Kidney tubule cell (primary cell): Measurements from ENCODE around the gene SRF.
"Not testable (repeated sequence)": the region's sequence is repeated elsewhere in the genome, so short reads cannot be mapped to it uniquely, and the experiment has no call there.

ENCODE experiments used
- DNase-seq: peaks from one replicate; pipeline ENCODE4 v3.0.0-alpha.2; 2018; ENCODE audit warnings: low spot score

The SRF gene

DNA sequence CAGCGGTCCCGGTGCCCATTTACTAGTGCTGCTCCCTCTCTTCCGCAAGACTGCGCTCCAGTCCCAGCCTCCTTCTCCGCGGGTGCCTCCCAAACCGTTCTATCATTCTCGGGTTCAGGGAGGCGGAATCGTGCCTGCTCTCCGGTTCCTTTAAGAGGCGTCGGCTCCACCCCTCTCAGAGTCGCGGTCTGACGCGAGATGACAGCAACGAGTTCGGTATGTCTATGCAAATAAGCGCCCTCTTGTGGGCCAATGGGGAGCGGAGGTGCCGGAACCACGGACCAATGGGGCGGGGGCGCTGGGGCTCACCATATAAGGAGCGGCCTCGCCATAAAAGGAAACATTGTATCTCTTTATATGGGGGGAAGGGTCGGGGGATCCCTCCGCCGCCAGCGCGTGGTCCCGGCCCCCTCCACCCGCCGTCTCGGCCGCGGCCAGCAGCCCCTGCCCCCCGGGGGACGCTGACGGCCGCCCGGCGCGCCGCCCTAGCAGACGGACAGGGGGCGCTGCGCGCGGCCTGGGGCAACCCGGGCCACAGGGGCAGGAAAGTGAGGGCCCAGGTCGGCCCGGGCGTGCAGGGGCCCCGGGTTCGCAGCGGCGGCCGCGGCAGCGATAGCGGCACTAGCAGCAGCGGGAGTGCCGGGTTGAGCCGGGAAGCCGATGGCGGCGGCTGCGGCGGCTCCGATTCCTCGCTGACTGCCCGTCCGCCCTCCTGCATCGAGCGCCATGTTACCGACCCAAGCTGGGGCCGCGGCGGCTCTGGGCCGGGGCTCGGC lies at the start of gene SRF:
Gene SRF, plus strand, starts transcription at position 339 of the 776 bp plus-strand sequence. Its CDS starts 388 bp downstream, at position 727.
- DNase-seq = peak; percentile 100

DNA sequence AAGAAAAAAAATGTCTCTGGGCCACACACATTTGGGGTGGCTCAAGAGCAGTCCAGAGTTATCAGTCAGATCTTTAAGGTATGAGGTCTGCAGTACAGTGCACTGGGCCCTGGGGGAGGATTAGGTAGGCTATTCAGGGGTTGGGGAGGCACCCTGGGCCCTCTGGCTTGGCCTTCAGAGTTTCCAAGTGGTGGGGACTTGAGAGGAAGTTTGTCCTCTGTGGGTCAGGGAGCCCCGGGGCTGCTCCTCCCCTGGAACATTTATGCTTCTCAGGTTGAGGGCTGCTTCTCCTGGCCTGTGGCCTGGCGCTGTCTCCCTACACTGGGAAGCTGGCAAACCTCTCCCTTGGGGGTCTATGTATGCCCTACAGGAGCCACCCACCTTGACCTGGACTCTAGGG lies 48.9 kb upstream of the SRF start:
- no peak for DNase-seq

DNA sequence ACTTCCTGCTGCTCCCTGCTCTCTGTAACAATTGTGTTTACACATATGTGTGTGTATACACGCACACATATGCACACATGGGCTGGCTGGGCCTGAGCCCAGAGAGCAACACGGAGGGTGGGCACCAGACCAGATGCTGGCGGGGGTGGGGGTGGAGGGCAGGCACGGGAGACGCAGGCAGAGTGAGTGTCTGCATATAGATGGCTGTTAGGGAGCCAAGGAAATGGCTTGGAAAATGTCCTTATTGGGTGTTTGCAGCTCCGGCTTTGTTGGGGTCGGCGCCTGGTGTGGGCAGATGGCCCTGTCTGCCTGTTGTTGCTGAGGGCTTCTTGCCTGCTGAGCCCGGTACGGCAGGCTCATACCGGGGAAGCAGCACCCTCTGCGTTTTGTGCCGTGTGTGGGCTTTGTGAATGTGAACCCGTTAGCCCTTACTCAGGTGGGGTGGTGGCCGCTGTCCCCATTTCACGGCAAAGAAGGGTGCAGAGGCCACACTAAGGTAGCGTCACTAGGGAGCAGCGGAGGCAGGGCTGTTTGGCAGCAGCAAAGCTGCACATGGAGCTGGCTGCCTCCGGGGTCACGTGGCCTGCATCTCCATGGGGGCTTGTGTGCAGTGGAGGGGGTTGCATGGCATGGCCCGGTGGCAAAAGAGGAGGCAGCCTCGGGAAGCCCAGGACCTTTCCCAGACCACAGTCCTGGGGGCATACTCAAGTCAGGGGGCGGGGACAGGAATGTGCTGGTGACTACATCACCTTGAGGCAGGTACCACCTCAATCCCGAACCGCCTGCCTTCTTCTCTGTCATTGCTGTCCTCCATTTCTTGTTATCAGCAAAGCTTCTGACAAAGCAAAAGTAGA lies 47.4 kb upstream of the SRF start:
- no peak for DNase-seq

DNA sequence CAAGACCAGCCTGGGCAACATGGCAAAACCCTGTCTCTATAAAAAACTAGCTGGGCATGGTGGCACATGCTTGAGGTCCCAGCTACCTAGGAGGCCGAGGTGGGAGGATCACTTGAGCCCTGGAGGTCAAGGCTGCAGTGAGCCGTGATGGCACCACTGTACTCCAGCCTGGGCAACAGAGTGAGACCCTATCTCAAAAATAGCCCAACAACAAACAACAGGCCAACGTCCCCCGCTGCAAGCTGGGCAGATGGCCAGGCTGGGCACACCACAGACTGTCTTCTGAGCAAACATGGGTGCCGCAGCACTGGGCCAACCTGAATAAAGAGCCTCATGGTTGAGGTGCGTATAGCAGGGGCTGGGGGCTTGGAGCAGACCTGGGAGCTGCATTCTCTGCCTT lies 46.6 kb upstream of the SRF start:
- DNase-seq = no peak

DNA sequence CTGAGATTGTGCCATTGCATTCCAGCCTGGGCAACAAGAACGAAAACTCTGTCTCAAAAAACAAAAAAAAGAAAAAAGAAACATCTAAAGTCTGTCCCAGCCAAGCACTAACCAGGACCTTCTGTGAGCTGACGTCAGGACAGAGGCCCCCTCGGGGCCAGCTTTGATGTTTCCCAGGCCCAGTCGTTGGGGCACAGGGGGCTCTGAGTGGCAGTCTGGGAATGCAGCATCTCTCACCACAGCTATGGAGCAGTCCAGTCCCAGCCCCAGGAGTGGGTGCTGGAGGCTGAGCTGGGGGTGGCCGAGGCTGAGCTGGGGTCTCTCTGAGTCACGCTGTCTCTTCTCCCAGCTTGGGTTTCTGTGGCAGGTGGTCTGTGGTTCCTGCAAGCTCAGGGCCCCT lies 46.0 kb upstream of the SRF start:
- DNase-seq = no peak

DNA sequence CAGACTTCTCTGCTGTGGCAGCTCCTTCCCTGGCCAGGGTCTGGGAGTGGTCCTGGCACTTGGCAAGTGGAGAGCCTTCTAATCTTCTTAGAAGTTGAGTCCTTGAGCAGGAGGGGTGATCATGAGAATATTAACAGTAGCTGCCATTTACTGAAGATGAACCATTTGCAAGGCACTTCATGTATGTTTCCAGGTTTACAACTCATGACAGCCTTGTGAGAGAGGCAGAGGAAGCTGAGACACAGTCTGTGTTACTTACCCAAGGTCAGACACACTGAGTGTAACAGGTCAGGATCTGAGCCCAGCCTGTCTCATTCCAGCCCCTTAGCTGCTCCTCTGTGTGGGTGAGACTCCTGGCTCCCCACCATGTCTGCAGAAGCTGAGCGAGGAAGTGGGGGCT lies 45.5 kb upstream of the SRF start:
- no peak for DNase-seq

DNA sequence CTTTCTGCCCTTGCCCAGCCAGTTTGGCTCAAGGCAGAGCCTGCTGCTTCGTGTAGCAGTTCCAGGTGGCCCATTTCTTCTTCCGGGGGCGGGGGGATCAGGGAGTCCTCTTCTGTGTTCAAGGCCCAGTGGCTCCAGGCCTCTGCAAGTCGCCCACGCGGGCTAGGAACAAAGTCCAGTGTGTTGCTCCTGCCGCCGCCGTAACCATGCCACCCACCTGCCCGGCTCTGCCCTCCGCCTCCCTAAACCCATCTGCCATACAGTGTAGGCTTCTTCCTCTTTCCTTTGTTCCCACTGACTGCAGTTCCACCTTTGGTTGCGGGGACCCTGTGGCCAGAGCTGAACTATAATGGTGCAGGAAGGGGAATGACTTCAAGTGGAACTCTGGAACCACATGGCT lies 43.9 kb upstream of the SRF start:
- DNase-seq = no peak

DNA sequence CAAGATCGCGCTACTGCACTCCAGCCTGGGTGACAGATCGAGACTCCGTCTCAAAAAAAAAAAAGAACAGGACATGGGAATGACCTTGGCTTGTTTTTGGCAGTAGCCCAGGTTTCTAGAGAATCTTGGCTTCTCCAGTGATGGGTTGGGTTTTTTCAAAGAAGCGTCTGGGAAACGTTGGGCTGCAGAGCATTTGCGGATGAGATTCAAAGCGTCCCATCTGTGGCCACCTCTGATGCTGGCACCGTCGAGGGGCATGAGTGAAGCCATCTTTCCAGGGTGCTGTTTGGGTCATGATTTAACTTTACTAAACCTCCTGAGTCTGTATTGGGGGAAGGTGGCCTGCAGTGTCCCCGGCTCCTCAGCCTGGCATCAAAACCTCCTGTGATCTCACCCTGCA lies 43.2 kb upstream of the SRF start:
- DNase-seq = no peak

DNA sequence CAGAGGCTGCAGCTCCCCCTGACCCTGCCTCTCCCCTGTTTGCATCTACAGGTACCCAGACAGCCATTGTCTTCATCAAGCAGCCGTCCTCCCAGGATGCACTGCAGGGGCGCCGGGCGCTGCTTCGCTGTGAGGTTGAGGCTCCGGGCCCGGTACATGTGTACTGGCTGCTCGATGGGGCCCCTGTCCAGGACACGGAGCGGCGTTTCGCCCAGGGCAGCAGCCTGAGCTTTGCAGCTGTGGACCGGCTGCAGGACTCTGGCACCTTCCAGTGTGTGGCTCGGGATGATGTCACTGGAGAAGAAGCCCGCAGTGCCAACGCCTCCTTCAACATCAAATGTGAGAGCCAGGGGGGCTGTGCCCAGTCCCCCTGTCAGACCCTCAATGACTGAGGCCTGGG lies 42.1 kb upstream of the SRF start:
- DNase-seq = no peak

DNA sequence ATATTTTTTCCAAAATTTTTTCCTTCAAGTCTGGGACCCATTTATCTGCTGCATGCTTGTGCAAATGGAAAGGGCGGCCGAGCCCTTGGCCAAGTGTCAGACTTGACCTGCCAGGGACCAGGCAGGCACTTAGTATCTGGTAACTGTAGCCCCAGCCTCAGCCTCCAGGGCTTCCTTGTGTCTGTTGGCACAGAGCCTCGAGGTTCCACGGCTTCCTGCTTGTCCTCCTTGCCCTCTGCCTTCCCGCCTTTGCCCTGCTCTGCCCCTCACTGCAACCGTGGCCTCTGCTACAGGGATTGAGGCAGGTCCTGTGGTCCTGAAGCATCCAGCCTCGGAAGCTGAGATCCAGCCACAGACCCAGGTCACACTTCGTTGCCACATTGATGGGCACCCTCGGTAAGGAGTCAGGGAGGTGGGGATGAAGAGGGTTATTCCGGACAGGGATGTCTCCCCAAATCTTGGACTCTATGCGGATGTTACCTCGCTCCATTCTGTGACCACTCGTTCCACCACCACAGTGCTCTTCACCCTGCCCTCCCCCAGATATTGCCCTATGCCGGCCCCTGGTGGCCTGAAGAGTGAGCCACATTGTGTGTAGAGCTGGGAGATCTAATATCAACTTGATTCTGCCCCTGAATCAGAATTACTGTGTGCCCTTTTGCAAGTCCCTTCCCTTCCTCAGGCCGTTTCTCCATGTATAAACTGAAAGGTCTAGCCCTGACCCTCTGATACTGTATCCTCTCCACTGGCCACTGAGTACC lies 41.5 kb upstream of the SRF start:
- DNase-seq = peak; percentile 32

DNA sequence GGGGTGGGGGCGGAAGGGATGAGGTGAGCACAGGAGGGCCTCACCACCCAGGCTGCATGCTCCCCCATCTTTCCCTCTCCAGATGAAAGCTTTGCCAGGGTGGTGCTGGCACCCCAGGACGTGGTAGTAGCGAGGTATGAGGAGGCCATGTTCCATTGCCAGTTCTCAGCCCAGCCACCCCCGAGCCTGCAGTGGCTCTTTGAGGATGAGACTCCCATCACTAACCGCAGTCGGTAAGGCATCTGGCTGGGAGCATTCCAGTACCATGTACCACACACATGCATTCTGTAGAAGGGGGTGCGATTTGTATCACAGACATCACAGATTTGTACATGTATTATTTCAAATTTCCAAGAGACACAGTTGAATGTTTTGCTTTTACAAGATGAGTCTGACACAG lies 40.6 kb upstream of the SRF start:
- DNase-seq = no peak

DNA sequence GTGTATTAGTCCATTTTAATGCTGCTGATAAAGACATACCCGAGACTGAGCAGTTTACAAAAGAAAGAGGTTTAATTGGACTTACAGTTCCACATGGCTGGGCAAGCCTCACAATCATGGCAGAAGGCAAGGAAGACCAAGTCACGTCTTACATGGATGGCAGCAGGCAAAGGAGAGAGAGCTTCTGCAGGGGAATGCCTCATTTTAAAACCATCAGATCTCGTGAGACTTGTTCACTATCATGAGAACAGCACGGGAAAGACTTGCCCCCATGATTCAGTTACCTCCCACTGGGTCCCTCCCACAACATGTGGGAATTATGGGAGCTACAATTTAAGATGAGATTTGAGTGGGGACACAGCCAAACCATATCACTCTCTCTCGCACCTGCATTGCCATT lies 39.7 kb upstream of the SRF start:
- DNase-seq = not testable (repeated sequence)

DNA sequence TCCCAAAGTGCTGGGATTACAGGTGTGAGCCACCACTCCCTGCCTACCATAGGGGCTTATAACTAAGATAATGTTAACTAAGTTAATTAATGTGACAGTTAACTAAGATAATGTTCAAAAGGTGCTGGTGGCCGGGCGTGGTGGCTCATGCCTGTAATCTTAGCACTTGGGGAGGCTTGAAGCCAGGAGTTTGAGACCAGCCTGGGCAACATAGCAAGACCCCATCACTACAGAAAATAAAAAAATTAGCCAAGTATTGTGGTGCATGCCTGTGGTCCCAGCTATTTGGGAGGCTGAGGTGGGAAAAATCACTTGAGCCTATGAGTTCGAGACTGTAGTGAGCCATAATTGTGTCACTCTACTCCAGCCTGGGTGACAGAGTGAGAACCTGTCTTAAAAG lies 32.8 kb upstream of the SRF start:
- no peak for DNase-seq

DNA sequence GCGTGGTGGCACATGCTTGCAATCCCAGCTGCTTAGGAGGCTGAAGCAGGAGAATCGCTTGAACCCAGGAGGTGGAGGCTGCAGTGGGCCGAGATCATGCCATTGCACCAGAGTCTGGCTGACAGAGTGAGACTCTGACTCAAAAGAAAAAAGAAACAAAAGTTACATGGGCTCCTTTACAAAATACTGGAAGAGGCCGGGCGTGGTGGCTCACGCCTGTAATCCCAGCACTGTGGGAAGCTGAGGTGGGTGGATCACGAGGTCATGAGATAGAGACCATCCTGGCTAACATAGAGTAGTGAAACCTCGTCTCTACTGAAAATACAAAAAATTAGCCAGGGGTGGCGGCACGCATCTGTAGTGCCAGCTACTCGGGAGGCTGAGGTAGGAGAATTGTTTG lies 31.1 kb upstream of the SRF start:
- not testable (repeated sequence) for DNase-seq

DNA sequence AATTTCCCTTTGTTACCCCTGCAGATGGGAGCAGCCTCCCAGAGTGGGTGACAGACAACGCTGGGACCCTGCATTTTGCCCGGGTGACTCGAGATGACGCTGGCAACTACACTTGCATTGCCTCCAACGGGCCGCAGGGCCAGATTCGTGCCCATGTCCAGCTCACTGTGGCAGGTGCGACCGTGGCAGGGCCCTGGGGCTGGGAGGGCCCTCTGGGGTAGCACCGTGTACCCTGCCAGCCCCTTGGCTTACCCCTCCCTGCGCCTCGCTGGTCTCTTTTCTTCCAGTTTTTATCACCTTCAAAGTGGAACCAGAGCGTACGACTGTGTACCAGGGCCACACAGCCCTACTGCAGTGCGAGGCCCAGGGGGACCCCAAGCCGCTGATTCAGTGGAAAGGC lies 29.4 kb upstream of the SRF start:
- DNase-seq = no peak

DNA sequence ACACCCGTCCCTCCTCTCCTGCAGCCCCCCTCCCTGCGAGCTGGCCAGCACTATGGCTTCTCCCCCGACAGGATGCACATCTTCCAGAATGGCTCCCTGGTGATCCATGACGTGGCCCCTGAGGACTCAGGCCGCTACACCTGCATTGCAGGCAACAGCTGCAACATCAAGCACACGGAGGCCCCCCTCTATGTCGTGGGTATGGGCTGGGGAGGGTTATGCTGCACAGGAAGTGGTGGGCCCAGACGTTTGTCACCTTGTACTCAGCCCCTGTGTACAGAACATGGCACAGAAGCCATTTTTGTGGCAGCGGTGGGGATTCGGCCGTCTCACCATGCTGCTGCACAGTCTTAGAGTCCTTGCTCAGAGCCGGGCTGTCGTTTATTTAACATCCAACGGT lies 29.0 kb upstream of the SRF start:
- no peak for DNase-seq

DNA sequence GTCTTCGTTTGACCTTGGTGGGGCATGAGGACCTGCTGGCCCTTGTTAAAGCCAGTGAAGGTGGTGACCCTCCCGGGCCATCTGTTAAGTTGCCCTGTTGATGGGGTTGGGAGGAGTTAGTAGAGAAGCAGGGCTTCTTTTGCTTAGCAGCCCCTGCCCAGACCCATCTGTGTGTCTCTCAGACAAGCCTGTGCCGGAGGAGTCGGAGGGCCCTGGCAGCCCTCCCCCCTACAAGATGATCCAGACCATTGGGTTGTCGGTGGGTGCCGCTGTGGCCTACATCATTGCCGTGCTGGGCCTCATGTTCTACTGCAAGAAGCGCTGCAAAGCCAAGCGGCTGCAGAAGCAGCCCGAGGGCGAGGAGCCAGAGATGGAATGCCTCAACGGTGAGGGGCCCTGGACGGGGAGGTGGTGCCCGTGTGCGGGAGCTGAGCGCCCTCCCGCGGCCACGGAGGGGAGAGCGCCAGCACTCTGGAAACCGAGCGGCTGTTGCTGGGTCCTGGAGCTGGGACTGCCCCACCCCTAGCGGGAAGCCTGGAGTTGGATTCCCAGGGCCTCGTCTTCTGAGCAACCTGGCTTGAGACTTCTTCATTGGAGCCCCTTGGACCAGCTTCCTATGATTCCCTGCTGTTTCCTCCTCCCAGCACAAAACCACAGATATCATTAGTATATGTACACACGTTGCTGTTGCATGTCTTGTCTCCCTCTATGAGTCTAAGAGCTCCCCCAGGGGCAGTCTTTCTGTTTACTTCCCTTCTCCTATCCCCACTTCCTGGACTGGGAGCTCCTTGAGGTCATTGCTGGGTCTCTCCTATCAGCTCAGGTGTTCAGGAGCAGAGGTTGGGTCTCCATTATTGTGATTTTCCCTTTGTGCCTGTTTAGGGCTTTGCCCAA lies 27.6 kb upstream of the SRF start:
- peak; percentile 84 for DNase-seq

DNA sequence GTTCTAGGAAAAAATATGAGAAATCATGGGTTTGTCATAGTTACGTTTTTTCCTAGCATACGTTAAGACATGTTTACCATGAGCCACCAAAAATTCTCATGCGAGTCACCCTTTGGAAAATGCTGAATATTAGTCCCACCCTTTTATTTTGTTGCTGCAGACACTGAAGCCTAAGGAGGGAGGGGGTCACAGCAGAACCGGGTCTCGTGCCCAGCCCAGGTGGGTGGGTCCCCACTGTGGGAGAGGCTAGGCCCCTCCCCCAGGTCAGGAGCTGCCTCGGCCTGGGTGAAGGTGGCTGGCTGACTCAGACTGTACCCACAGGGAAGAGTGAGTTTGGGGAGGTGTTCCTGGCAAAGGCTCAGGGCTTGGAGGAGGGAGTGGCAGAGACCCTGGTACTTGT lies 26.2 kb upstream of the SRF start:
- DNase-seq = no peak

DNA sequence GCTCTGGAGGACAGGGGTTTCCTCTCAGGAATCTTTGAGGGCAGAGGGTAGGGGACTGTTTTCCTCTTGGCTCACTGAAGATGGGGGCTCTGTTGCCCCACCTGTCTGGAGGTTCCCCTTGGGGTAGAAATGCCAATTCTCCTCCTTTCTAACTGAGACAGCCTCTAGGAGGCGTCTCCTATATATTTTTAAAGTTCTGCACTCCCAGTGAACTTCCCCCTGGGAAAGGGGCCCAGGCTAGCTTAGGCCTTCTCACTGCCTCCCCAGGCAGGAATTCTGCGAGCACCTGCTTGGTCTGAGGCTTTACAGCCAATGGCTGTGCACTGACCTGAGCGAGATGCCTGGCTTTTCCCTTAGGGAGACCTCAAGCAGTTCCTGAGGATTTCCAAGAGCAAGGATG lies 24.8 kb upstream of the SRF start:
- no peak for DNase-seq

DNA sequence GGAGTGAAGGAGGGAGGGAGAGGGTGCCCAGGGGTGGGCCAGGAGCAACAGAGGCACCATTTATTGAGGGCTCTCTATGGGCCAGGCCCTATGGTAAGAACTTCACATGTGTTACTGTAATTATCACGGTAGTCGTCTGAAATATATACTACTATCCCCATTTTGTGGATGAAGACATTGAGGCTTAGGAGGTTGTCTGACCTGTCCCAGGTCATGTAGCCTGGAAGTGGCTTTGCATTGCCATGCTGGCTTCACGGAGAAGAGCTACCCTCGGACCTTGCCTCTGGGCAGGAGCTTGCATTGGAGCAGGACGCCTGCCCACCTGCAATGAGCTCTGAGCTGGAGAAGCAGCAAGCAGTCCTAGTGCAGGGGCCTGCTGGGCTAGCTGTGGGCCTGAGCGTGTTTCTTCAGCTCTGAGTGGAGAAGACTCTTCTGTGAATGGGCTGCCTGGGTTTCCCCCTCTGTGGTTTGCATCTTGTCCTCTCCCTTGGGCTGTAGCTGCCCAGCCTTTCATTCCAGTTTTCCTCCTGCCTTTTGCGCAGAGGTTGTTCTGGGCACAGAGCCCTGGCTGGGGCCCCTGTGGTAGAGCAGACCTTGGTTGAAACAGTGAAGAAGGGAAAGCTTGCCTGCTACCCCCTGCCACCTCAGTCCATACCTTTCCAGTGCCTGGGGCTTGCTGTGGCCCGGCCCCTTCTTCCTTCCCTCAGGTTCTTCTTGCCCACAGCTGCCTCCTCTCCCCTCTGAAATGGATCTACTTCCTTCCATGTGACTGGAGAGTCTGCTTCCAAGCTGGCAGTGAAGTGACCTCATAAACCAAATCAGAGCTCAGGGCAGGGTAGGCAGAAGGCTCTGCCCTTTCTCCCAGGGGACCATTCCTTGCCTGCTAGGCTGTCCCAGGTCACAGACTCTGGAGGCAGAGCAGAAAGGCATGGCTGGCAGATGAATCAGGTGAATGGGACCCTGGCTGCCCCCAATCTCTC lies 24.1 kb upstream of the SRF start:
- no peak for DNase-seq
